Endothelial cell of umbilical vein (primary cell): Measurements from ENCODE around the gene RBM4B. TPM values are rescaled to one million over a fixed set of nuclear protein-coding genes. Genes with fewer than 3 reads are reported as not detected.

Source experiments
- BruUV-seq: library from RNA; stranded (reverse); fragments of 400-500 nt; replicated peaks from 2 replicates; lab custom pipeline; 2021; lab: Mats Ljungman, UMichigan
- CTCF ChIA-PET: fragments of 300-600, 350-600 bp; sonication (Branson Sonifier 250); formaldehyde crosslinking; loops from one replicate; lab custom pipeline; 2021; ENCODE audit warnings: antibody characterized with exemption, inconsistent platforms; lab: Charles Lee
- POLR2A ChIA-PET: fragments of 300-600, 350-600 bp; sonication (Branson Sonifier 250); formaldehyde crosslinking; loops from one replicate; lab custom pipeline; 2021; ENCODE audit warnings: antibody characterized with exemption, inconsistent platforms; lab: Charles Lee
- DNase-seq: peaks from one replicate; pipeline ENCODE4 v3.0.0-alpha.2; 2011; ENCODE audit warnings: low read depth, low spot score
- FAIRE-seq: peaks from 2 replicates; lab custom pipeline; 2011; peaks lifted over from hg19 to GRCh38; lab: Jason Lieb, UNC
- H2AFZ ChIP-seq: 2 replicates; pipeline ENCODE4 v1.6.0; 2012; ENCODE audit warnings: low read depth, low read length, control low read depth, inconsistent platforms
- H3K27ac ChIP-seq: 2 replicates; pipeline ENCODE4 v1.5.1; 2011; ENCODE audit warnings: low read depth, mild to moderate bottlenecking, control low read depth, low read length, moderate library complexity; ENCODE audit not compliant: insufficient read depth
- H3K27me3 ChIP-seq, 2 experiments: 2 replicates each; pipeline versions ENCODE4 v1.6.0 to v1.6.1; 2011; ENCODE audit warnings: low read length in 2 of 2, mixed read lengths in 1 of 2; ENCODE audit not compliant: control insufficient read depth in 2 of 2, insufficient read depth in 2 of 2
- H3K36me3 ChIP-seq, 2 experiments: 2 replicates in 1 of 2; 3 replicates in 1 of 2; pipeline ENCODE4 v1.5.1; 2011; ENCODE audit warnings: low read length in 2 of 2, mild to moderate bottlenecking in 1 of 2, moderate library complexity in 1 of 2; ENCODE audit not compliant: control insufficient read depth in 2 of 2, insufficient read depth in 2 of 2; ENCODE audit errors: extremely low read depth in 1 of 2
- H3K4me1 ChIP-seq: 3 replicates; pipeline ENCODE4 v1.5.1; 2011; ENCODE audit warnings: mild to moderate bottlenecking, low read length; ENCODE audit not compliant: control insufficient read depth, insufficient read depth; ENCODE audit errors: extremely low read depth
- H3K4me2 ChIP-seq: 2 replicates; pipeline ENCODE4 v1.6.1; 2011; ENCODE audit warnings: low read length, control low read depth, mixed read lengths; ENCODE audit not compliant: insufficient read depth
- H3K4me3 ChIP-seq, 3 experiments: fragments of 200-600 bp in 1 of 3; sonication (generic), shearing (Covaris generic) in 1 of 3; replicated peaks in 1 of 3; 2 replicates each; pipeline ENCODE4 v1.5.1; 2011 to 2016; ENCODE audit warnings: control low read depth in 3 of 3, low read length in 3 of 3, mild to moderate bottlenecking in 2 of 3, inconsistent platforms in 1 of 3, low read depth in 1 of 3, moderate library complexity in 1 of 3; ENCODE audit not compliant: insufficient read depth in 1 of 3
- H3K79me2 ChIP-seq: 2 replicates; pipeline ENCODE4 v1.6.0; 2012; ENCODE audit warnings: low read length, inconsistent platforms; ENCODE audit not compliant: control insufficient read depth, insufficient read depth
- H3K9ac ChIP-seq: replicated peaks from 2 replicates; pipeline ENCODE3; 2011; ENCODE audit warnings: low read length, control low read depth; ENCODE audit not compliant: insufficient read depth; ENCODE audit errors: extremely low read depth
- H3K9me1 ChIP-seq: replicated peaks from 3 replicates; pipeline ENCODE4 v1.6.0; 2011; ENCODE audit warnings: mild to moderate bottlenecking, low read length; ENCODE audit not compliant: control insufficient read depth, insufficient read depth; ENCODE audit errors: extremely low read depth
- H3K9me3 ChIP-seq: replicated peaks from 2 replicates; pipeline ENCODE4 v1.5.1; 2012; ENCODE audit warnings: low read length, inconsistent platforms; ENCODE audit not compliant: control insufficient read depth, insufficient read depth
- H4K20me1 ChIP-seq: replicated peaks from 2 replicates; pipeline ENCODE3; 2011; ENCODE audit warnings: mild to moderate bottlenecking, low read length; ENCODE audit not compliant: control insufficient read depth, insufficient read depth; ENCODE audit errors: extremely low read depth
- EZH2 ChIP-seq: IDR thresholded peaks from 2 replicates; pipeline ENCODE4 v1.6.1; 2012; ENCODE audit warnings: borderline replicate concordance, low read depth, mild to moderate bottlenecking, moderate library complexity, low read length, inconsistent platforms; ENCODE audit not compliant: severe bottlenecking
- FOS ChIP-seq: IDR thresholded peaks from 2 replicates; pipeline ENCODE4 v1.6.1; 2011; ENCODE audit warnings: mild to moderate bottlenecking, low read length, moderate library complexity, borderline replicate concordance; ENCODE audit not compliant: insufficient read depth
- GATA2 ChIP-seq: IDR thresholded peaks from 2 replicates; pipeline ENCODE4 v1.7.0; 2011; ENCODE audit warnings: low read depth, mild to moderate bottlenecking, moderate library complexity, mixed read lengths, low read length; ENCODE audit not compliant: insufficient read length, insufficient read depth
- JUN ChIP-seq: IDR thresholded peaks from 2 replicates; pipeline ENCODE4 v1.6.1; 2011; ENCODE audit warnings: borderline replicate concordance, low read depth; ENCODE audit not compliant: insufficient read length, insufficient read depth
- MYC ChIP-seq: IDR thresholded peaks from one replicate; pipeline ENCODE4 v1.6.1; 2011; ENCODE audit warnings: mild to moderate bottlenecking, low read depth, low read length
- POLR2A ChIP-seq: IDR thresholded peaks from 2 replicates; pipeline ENCODE4 v1.6.1; 2012; ENCODE audit warnings: low read depth, mild to moderate bottlenecking, control low read depth, low read length
- POLR2AphosphoS5 ChIP-seq: IDR thresholded peaks from 2 replicates; pipeline ENCODE4 v1.6.1; 2012; ENCODE audit warnings: low read depth, mild to moderate bottlenecking, control low read depth, low read length, moderate library complexity; ENCODE audit not compliant: insufficient read depth
- dilution Hi-C: fragments of 300-500 bp; cut with MboI; formaldehyde crosslinking; loops from one replicate; pipeline ENCODE4 v1.15.0; 2019; ENCODE audit warnings: low sequenced_read_pairs; ENCODE audit not compliant: extremely low pct_ligation_motif_present
- intact Hi-C: fragments of 100-400 bp; cut with micrococcal nuclease; formaldehyde crosslinking; loops from one replicate; pipeline ENCODE4 v1.10.0; 2022
- polyA plus RNA-seq, 4 experiments: library from polyadenylated mRNA; depleted of rRNA in 3 of 4; stranded (reverse) in 3 of 4; unstranded in 1 of 4; fragments of >200 nt; gene quantifications; 2 replicates each; pipeline versions ENCODE4 v1.2.1 to v1.2.3, GENCODE V29; 2011 to 2012; ENCODE audit warnings: missing spikeins in 1 of 4
- total RNA-seq: library from RNA; stranded (reverse); gene quantifications from 2 replicates; pipeline ENCODE4 v1.2.3, GENCODE V29; 2021
- TF ChIP-seq, protein P1 (sequence below), 2 donors: IDR thresholded peaks; 1 replicate in 1 of 2; 2 replicates in 1 of 2; pipeline ENCODE4 v1.5.1; 2011; ENCODE audit warnings: low read length in 2 of 2, mild to moderate bottlenecking in 2 of 2, moderate library complexity in 2 of 2, control low read depth in 1 of 2, inconsistent platforms in 1 of 2, low read depth in 1 of 2; ENCODE audit not compliant: insufficient read depth in 1 of 2; ENCODE audit errors: extremely low read depth in 1 of 2
- TF ChIP-seq, protein P2 (sequence below): IDR thresholded peaks from 2 replicates; pipeline ENCODE4 v1.6.1; 2011; ENCODE audit not compliant: insufficient read depth, insufficient read length

Gene RBM4B
- total and polyA plus RNA-seq, 2 donors (not counting 3 experiments of a cell fraction or from before 2014, with no cell fraction given), result 22.2 to 31.2 TPM

DNA sequence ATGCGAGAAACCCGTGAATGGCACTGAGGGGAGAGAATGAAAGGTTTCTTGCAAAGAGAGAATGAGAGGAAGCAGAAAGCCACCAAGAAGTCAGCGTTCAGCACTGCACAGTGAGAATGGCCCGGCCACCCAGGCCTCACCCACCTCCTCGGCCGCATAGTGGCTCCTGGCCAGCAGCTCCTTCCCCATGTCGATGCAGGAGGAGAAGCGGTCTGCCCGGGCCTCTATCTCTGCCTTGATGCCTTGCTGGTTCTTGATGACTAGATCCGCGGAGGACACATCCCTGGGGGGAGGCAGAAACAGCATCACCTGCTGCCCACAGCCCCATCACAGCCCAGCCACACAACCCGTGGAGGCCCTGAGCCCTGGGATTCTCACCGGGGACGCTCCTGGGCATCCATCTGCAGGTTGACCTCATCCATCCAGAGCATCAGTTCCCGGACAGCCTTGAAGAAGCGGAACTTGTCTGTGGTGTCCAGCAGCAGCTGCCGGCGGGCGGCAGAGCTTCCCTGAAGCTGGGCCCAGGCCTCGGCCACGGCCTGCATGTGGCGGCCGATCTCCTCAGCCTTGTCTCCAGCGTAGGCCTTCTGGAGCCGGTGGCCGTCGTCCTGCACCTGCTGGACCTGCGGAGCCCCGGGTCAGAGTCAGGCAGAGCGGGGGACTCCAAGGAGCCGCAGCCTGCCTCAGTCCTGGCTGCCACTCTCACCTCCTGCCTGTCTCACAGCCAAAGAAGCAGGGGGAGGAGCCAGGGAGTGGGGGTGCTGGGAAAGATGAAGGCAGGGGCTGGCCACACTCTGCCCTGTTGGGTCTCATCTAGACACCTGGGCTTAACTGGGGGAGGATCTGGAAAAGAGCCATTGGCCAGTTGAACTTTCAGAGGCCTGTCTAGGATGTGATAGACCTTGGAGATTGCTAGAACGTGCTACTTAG is 12.2 kb upstream of the RBM4B start:
- intact Hi-C loops, result loop anchor here (5.0 kb wide), 1 partner anchor 57 kb away; no protein-coding TSS in a partner anchor
- no peaks in the 10 kb centered on the region for H4K20me1 ChIP-seq
- H2AFZ ChIP-seq, result no peak overlapping the region
- H3K36me3 ChIP-seq, result no peaks in the 10 kb centered on the region
- TF ChIP-seq, protein P1, sequence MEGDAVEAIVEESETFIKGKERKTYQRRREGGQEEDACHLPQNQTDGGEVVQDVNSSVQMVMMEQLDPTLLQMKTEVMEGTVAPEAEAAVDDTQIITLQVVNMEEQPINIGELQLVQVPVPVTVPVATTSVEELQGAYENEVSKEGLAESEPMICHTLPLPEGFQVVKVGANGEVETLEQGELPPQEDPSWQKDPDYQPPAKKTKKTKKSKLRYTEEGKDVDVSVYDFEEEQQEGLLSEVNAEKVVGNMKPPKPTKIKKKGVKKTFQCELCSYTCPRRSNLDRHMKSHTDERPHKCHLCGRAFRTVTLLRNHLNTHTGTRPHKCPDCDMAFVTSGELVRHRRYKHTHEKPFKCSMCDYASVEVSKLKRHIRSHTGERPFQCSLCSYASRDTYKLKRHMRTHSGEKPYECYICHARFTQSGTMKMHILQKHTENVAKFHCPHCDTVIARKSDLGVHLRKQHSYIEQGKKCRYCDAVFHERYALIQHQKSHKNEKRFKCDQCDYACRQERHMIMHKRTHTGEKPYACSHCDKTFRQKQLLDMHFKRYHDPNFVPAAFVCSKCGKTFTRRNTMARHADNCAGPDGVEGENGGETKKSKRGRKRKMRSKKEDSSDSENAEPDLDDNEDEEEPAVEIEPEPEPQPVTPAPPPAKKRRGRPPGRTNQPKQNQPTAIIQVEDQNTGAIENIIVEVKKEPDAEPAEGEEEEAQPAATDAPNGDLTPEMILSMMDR (IDR thresholded peaks at IDR 0.05; ENCODE audit: extremely low read depth in 1 of 2, insufficient read depth in 1 of 2, low read depth in 1 of 2, low read length in 2 of 2), result no peak
- TF ChIP-seq GATA2, result no peak
- no peak for TF ChIP-seq MYC
- no peak for TF ChIP-seq EZH2
- TF ChIP-seq JUN, result no peak
- no peak for TF ChIP-seq FOS
- no peak for TF ChIP-seq POLR2A
- no peak for TF ChIP-seq POLR2AphosphoS5
- TF ChIP-seq, protein P2, sequence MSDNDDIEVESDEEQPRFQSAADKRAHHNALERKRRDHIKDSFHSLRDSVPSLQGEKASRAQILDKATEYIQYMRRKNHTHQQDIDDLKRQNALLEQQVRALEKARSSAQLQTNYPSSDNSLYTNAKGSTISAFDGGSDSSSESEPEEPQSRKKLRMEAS, result no peak
- H3K79me2 ChIP-seq, result no peaks in the 10 kb centered on the region
- H3K4me1 ChIP-seq, result no peaks in the 10 kb centered on the region
- FAIRE-seq, result no peak
- H3K9ac ChIP-seq, result no peak overlapping the region
- H3K9me1 ChIP-seq, result no peaks in the 10 kb centered on the region
- DNase-seq, result no peak
- CTCF ChIA-PET, result interaction anchor here (1.2 kb wide), 1 partner anchor 11 kb away, joined by 5 read pairs; no protein-coding TSS in a partner anchor
- no peaks in the 10 kb centered on the region for H3K9me3 ChIP-seq
- no peak overlapping the region for H3K4me3 ChIP-seq
- H3K27ac ChIP-seq, result no peak overlapping the region
- dilution Hi-C loops, result no loop called here
- H3K27me3 ChIP-seq, result no peaks in the 10 kb centered on the region
- BruUV-seq, result no TSS peak
- H3K4me2 ChIP-seq, result no peak overlapping the region
- POLR2A ChIA-PET, result no interaction called here
